ENCODE measurements around the gene CYP4F2.

DNA sequence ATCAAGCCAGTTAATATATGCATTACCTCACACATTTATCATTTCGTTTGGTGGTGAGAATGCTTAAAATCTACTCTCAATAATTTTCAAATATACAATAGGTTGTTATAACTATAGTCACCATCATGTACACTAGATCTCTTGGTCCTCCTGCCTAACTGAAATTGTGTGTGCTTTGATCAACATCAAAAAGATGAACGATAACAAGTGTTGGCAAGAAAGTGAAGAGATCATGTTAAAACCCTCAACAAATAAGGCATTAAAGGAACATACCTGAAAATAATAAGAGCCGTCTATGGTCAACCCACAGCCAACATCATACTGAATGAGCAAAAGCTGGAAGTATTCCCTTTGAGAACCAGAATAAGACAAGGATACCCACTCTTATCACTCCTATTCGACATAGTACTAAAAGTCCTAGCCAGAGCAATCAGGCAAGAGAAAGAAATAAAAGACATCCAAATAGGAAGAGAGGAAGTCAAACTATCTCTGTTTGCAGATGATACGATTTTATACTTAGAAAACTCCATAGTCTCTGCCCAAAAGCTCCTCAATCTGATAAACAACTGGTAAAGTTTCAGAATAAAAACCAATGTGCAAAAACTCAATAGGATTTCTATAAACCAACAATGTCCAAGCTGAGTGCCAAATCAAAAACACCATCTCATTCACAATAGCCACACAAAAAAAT lies 54.5 kb downstream of the CYP4F2 start:
- TF ChIP-seq, protein P1, sequence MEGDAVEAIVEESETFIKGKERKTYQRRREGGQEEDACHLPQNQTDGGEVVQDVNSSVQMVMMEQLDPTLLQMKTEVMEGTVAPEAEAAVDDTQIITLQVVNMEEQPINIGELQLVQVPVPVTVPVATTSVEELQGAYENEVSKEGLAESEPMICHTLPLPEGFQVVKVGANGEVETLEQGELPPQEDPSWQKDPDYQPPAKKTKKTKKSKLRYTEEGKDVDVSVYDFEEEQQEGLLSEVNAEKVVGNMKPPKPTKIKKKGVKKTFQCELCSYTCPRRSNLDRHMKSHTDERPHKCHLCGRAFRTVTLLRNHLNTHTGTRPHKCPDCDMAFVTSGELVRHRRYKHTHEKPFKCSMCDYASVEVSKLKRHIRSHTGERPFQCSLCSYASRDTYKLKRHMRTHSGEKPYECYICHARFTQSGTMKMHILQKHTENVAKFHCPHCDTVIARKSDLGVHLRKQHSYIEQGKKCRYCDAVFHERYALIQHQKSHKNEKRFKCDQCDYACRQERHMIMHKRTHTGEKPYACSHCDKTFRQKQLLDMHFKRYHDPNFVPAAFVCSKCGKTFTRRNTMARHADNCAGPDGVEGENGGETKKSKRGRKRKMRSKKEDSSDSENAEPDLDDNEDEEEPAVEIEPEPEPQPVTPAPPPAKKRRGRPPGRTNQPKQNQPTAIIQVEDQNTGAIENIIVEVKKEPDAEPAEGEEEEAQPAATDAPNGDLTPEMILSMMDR (IDR thresholded peaks at IDR 0.05) = no peak
- TF ChIP-seq POLR2A (IDR thresholded peaks at IDR 0.05) = no peak

Measured in Peyer's patch (tissue), 4 donors.